HEK293T (cell line): ENCODE results near the gene NRXN2.

ENCODE experiments used
- ELF4 ChIP-seq: fragments of 450-650 bp; IDR thresholded peaks from 2 replicates; pipeline ENCODE4 v1.6.1; 2017; ENCODE audit warnings: antibody characterized with exemption
- FOXA1 ChIP-seq: fragments of 450-650 bp; IDR thresholded peaks from 2 replicates; pipeline ENCODE4 v1.6.1; 2016; ENCODE audit warnings: mild to moderate bottlenecking
- FOXK2 ChIP-seq: fragments of 450-650 bp; IDR thresholded peaks from 2 replicates; pipeline ENCODE4 v1.6.1; 2016; ENCODE audit warnings: mild to moderate bottlenecking
- L3MBTL2 ChIP-seq: fragments of 450-650 bp; conservative IDR thresholded peaks from 2 replicates; pipeline ENCODE4 v1.6.1; 2016; ENCODE audit warnings: mild to moderate bottlenecking

DNA sequence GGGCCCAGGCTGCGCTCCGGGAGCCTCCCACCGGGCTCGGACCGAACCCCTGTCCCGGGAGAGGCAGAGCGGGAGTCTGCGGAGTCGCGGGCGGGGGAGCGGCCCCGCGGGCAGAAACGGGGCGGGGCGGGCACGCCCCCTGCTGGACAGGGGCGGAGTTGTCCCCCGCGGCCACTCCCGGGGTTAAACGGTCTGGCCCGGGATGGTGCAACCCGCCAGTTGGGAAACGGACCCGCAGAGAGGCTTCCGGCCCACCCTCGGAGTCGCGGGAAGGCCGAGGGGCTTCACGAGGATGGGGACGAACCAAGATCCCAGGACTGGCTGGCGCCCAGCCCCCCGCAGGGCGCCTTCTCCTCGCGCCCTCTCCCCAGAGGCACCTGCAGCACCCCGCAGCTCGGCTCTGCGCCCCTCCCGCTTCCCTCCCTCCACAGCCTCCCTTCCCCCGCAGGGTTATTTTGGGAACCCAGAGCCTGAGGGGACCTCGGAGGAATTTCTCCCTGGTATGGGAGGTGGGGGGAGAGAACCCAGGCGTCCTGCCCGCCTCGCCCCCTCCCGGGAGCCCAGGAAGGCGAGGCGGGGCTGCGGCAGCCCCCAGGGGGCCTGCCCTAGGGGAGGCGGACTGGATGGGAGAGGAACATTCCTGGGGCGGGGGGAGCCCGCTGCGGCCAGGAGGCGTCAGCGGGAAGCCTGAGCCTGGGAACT is 20.0 kb upstream of the NRXN2 start:
- no peak for TF ChIP-seq ELF4
- no peak for TF ChIP-seq FOXA1
- no peak for TF ChIP-seq L3MBTL2
- TF ChIP-seq FOXK2, result no peak
